Measurements from ENCODE around the gene SASH3. TPM values are rescaled to one million over a fixed set of nuclear protein-coding genes. Genes with fewer than 3 reads are reported as not detected.
"Not testable (repeated sequence)": the region's sequence is repeated elsewhere in the genome, so short reads cannot be mapped to it uniquely, and the experiment has no call there.

The SASH3 gene
- total RNA-seq = 2.5 TPM
- long read RNA-seq, partial matches to known transcripts = 0 of 1 reads
- long read RNA-seq, other reads (novel, unspliced or antisense) = 0 of 1 reads

DNA sequence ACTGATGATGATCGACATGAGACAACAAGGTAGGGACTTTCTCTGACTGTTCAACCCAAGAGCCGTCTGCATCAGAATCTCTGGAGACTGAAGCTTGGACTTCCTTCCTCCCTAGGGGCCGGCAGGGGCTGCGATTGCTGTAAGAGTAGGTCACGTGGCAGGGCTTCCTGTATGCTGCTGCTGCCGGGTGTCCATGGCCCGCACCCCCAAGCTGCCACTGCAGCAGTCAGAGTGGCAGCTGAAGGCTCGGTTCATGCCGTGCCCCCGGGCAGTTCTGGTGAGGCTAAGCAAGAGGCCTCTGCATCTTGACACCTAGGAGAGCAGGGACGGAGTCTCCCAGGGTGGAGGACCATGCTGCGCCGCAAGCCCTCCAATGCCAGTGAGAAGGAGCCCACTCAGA, at the start of gene SASH3:
SASH3 (plus strand) TSS at position 203 of the 400 bp plus-strand sequence; CDS start at position 352, 149 bp downstream.
- DNase-seq (ENCODE audit: missing footprints) (peak; percentile 85), ATAC-seq (peak; percentile 58)
- intact Hi-C loops (cut with DNase I) = no loop called here

DNA sequence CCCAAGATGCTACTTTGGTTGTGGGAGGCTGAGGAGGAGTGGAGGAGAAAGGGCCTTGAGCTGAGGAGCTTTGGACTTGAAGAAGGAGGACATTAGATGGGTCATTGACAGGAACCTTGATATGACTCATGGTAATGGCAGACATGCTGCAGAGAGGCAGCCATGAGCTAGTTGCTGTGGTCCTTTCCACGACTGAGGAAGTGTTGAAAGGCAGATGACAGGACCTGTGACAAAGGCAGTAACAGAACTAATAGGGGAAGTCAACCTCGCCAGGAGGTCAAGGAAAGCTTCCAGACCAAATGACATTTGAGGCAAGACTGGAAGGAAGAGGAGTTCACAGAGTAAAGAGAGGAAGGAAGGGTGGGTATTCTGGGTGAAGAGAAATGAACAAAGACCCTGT, 48.5 kb upstream of the SASH3 start:
- intact Hi-C loops (cut with DNase I) = no loop called here
- no peak for ATAC-seq

GRCh38 chrX:129732857-129733256, 46.9 kb upstream of the SASH3 start:
- no peak for DNase-seq (ENCODE audit: missing footprints)

More for the DNA sequence above, 48.5 kb upstream of the SASH3 start:
- no peak for DNase-seq (ENCODE audit: missing footprints)

GRCh38 chrX:129733335-129733734, 46.4 kb upstream of the SASH3 start:
- DNase-seq (ENCODE audit: missing footprints) = no peak
- ATAC-seq = no peak
- intact Hi-C loops (cut with DNase I) = no loop called here

More at GRCh38 chrX:129732857-129733256, 46.9 kb upstream of the SASH3 start:
- ATAC-seq = no peak
- intact Hi-C loops (cut with DNase I) = no loop called here

DNA sequence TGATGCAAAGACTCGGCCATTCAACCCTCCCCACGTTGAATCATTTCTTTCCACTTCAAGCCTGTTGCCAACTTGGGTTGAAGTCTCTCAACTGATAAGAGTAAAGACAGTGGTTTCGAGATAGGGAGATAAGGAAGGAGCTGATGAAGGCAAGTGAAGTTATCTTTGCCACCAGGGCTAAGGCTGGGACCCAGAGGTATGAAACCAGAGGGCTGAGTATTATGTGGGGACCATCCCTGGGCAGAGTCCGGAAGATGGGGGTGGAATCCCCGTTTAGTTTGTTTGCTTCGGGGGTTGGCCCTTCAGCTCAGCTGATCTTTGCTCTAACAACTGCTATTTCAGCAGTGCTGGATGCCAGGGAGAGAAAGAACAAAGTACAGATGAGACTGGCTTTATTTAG, 43.3 kb upstream of the SASH3 start:
- DNase-seq (ENCODE audit: missing footprints) (no peak), ATAC-seq (no peak)
- intact Hi-C loops (cut with DNase I) = no loop called here

- peak; percentile 69 for ATAC-seq
- intact Hi-C loops (cut with DNase I) = no loop called here
- no peak for DNase-seq (ENCODE audit: missing footprints)
These were observed 41.8 kb upstream of the SASH3 start for GRCh38 chrX:129737916-129738315.

DNA sequence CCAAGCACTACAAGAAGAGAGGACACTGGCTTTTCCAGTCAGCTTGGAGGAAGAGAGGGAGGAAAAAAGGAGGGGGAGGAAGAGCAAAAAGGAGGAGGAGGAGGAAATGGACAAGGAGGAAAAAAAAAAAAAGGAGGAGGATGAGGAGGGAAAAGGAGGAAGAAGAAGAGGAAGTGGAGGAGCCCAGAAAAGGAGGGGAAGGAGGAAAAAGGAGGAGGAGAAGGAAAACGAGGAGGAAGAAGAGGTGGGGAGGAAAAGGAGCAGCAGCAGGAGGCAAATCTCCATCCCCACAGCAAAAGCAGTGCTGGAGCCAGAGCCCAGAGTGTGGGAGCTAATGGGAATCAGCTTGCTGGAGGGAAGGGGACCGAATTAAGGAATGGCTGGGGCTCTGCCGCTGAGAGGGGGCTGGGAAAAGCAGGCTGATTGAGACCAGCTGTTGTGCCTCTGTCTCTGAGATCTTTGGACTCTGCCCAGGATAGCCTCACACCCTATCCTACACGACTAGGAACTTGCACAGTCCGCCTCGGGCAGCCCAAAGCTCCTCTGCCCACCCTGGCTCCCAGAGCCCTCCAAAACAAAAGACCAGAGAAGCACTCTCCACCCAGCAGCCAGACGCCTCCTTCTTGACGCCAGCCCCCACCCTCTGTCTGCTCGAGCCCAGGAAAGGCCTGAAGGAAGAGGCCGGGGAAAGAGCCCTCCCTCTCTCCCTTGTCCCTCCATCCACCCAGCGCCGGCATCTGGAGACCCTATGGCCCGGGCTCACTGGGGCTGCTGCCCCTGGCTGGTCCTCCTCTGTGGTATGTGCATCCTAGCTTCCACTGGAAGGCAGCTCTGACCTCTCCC, 41.1 kb upstream of the SASH3 start, which contains the start of gene XPNPEP2:
XPNPEP2 (plus strand) TSS at position 514 of the 843 bp plus-strand sequence; CDS start at position 749, 235 bp downstream.
- peak; percentile 86 for ATAC-seq
- DNase-seq (ENCODE audit: missing footprints) = peak; percentile 73
- intact Hi-C loops (cut with DNase I) = no loop called here

DNA sequence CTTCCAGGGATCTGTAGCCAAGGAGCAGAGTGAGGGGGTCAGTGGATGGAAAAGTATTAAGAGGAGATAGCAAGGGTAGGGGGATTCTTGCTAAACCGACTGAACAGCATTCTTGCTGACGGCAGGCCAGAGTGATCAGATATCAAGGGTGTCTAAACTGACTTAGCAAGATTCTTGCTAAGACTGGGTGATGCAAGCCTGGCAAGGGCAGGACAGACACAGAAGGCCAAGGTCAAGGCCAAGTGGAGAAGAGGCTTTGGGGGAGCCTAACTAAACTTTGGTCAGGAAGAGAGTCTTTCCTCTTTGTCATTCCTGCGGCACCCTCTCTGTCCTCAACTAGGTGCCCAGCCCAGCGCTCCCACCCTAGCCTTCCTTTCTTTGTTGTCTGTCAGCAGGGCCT, 40.2 kb upstream of the SASH3 start:
- DNase-seq (ENCODE audit: missing footprints) (no peak), ATAC-seq (no peak)
- intact Hi-C loops (cut with DNase I) = no loop called here

- no peak for ATAC-seq
- DNase-seq (ENCODE audit: missing footprints) = no peak
- intact Hi-C loops (cut with DNase I) = no loop called here
These were observed 37.6 kb upstream of the SASH3 start for GRCh38 chrX:129741880-129742758.

DNA sequence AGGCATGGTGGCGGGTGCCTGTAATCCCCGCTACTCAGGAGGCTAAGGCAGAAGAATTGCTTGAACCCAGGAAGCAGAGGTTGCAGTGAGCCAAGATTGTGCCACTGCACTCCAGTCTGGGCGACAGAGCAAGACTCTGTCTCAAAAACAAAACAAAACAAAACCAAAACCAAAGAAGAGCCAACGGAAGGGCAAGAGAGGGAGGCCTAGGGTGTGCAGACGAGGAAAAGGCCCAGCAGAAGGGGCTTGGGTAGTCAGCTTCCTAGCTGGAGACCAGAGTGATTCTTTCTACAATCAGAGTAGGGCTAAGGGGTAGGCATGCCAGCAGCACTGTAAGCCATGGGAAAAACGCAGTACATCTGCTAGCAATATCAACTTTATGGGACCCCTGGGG, 37.0 kb upstream of the SASH3 start:
- ATAC-seq; DNase-seq (ENCODE audit: missing footprints); intact Hi-C loops (cut with DNase I): not testable (repeated sequence)

DNA sequence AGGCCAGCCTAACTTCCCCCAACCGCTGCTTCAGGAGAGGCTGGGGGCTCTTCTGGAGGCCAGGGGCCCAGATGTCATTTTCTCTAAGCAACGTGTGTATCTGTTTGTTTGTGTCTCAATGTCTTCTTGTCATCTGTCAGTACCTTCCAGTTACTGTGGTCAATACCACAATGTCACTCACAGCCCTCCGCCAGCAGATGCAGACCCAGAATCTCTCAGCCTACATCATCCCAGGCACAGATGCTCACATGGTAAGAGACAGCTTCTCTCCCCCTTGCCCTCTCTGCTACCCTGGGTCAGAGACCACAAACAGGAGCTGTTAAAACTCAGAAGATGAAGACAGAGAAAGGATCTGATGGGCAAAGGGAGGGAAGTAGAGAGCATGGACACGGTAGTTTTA, 35.9 kb upstream of the SASH3 start:
- no peak for ATAC-seq
- no peak for DNase-seq (ENCODE audit: missing footprints)
- intact Hi-C loops (cut with DNase I) = no loop called here

DNA sequence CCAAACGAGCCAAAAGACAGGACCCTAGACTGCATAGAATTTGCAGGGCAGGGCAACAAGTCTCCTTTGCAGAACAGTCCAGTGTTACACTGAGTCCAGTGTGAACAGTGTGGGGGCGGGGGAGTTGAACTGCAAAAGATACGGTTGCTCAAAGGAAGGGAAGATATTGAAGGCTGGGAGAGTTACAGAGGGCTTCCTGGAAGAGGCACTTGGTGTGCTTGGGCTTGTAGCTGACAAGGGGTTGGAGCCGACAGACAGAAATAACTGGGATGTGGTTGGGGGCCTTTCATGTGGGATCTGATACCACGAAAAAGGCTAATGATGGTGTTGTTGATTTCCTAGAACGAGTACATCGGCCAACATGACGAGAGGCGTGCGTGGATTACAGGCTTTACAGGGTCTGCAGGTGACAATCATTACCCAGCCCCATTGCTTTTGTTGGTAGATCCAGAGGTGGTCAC, 34.9 kb upstream of the SASH3 start:
- no peak for DNase-seq (ENCODE audit: missing footprints)
- intact Hi-C loops (cut with DNase I) = no loop called here
- ATAC-seq = no peak

- intact Hi-C loops (cut with DNase I) = no loop called here
- DNase-seq (ENCODE audit: missing footprints) = no peak
- ATAC-seq = no peak
These were observed 32.9 kb upstream of the SASH3 start for GRCh38 chrX:129746557-129747470.

DNA sequence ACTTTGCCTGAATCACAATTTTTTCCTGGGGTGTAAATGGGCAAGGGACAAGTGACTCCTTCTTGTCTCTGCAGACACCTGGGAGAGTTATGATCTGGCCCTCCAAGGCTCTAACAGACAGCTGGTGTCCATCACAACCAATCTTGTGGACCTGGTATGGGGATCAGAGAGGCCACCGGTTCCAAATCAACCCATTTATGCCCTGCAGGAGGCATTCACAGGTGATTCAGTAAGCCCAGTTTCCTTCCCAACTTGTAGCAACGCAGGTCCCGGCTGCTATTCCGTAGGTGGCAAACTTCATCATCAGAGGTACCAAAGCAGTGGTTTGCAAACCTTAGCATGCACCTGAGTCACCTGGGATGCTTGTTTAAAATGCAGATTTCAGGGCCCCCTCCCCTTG, 32.2 kb upstream of the SASH3 start:
- ATAC-seq (no peak), DNase-seq (ENCODE audit: missing footprints) (no peak)
- intact Hi-C loops (cut with DNase I) = no loop called here

- DNase-seq (ENCODE audit: missing footprints) (no peak), ATAC-seq (peak; percentile 91)
- intact Hi-C loops (cut with DNase I) = no loop called here
These were observed 31.4 kb upstream of the SASH3 start for GRCh38 chrX:129748305-129748704.

GRCh38 chrX:129749069-129749468, 30.7 kb upstream of the SASH3 start:
- intact Hi-C loops (cut with DNase I) = no loop called here
- ATAC-seq = peak; percentile 69
- DNase-seq (ENCODE audit: missing footprints) = no peak

DNA sequence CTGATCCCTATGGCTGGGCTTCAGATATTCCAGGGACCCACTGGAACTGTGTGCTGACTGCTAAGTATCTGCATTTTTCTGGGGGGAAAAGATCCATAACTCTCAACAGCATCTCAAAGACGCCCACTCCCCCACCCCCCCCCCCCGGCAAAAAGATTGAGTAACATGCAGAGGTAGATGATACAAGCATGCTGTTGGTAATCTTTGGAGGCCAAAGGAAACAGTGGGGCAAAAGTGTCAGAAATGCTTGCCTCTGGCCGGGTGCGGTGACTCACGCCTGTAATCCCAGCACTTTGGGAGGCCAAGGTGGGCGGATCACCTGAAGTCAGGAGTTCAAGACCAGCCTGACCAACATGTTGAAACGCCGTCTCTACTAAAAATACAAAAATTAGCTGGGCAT, 28.8 kb upstream of the SASH3 start:
- ATAC-seq = no peak
- DNase-seq (ENCODE audit: missing footprints) = no peak
- intact Hi-C loops (cut with DNase I) = no loop called here

All from Right ventricle myocardium inferior (tissue), 1 donor.